ENCODE measurements around the gene BRPF1. TPM values are rescaled to one million over a fixed set of nuclear protein-coding genes. Genes with fewer than 3 reads are reported as not detected.

BRPF1 gene
- total RNA-seq, 6 experiments from 2014 or later = 3.5 to 5.4 (median 5.1) TPM

- Histone ChIP-seq H3K27ac (peak within 1 kb of the TSS; percentile 58 to 75 (median 68)), H3K4me1 (peaks cover 0 to 10% (median 3%) of the 10 kb centered on the region in 4 donors), H3K36me3 (peaks cover 0 to 43% (median 19%) of the 10 kb centered on the region in 4 donors), H3K27me3 (no peaks in the 10 kb centered on the region), H3K9me3 (no peaks in the 10 kb centered on the region), H3K4me3 (peak within 1 kb of the TSS; percentile 59 to 72 (median 61))
- intact Hi-C loops (cut with DNase I) = no loop called here
- DNase-seq = peak; percentile 98 to 99 (median 98)
- peak; percentile 56 for TF ChIP-seq POLR2A (IDR thresholded peaks at IDR 0.05)
- TF ChIP-seq, protein P1, sequence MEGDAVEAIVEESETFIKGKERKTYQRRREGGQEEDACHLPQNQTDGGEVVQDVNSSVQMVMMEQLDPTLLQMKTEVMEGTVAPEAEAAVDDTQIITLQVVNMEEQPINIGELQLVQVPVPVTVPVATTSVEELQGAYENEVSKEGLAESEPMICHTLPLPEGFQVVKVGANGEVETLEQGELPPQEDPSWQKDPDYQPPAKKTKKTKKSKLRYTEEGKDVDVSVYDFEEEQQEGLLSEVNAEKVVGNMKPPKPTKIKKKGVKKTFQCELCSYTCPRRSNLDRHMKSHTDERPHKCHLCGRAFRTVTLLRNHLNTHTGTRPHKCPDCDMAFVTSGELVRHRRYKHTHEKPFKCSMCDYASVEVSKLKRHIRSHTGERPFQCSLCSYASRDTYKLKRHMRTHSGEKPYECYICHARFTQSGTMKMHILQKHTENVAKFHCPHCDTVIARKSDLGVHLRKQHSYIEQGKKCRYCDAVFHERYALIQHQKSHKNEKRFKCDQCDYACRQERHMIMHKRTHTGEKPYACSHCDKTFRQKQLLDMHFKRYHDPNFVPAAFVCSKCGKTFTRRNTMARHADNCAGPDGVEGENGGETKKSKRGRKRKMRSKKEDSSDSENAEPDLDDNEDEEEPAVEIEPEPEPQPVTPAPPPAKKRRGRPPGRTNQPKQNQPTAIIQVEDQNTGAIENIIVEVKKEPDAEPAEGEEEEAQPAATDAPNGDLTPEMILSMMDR (IDR thresholded peaks at IDR 0.05) = peak in 2 of 4 donors; percentile 12 to 19
- WGBS (ENCODE audit: insufficient coverage, low coverage, low lambda C conversion rate, missing lambda C conversion rate) = 1% methylated on average over 31 of the region's 60 CpGs
- peak; percentile 94 to 97 (median 94) for ATAC-seq
These were observed 18.4 kb downstream of the BRPF1 start, which contains the start of gene OGG1 for GRCh38 chr3:9749645-9750555. TSS of gene OGG1 (plus strand) at chr3:9749952. CDS start at chr3:9750287, 335 bp downstream.

GRCh38 chr3:9750556-9751411 is 19.2 kb downstream of the BRPF1 start:
- TF ChIP-seq, protein P1 (IDR thresholded peaks at IDR 0.05) = no peak
- TF ChIP-seq POLR2A (IDR thresholded peaks at IDR 0.05) = no peak
- ATAC-seq = peak; percentile 25 to 47 (median 36)
- 24% methylated on average over 11 of the region's 17 CpGs for WGBS (ENCODE audit: insufficient coverage, low coverage, low lambda C conversion rate, missing lambda C conversion rate)
- Histone ChIP-seq H3K36me3 (peaks cover 0 to 38% (median 16%) of the 10 kb centered on the region in 4 donors), H3K4me3 (peak overlapping the region; percentile 59 to 72 (median 61)), H3K9me3 (no peaks in the 10 kb centered on the region), H3K27me3 (no peaks in the 10 kb centered on the region), H3K4me1 (peaks cover 0 to 10% (median 3%) of the 10 kb centered on the region in 4 donors), H3K27ac (peak overlapping the region; percentile 55 to 68 (median 58))
- peak in 1 of 3 donors; percentile 45 for DNase-seq
- intact Hi-C loops (cut with DNase I) = no loop called here

DNA sequence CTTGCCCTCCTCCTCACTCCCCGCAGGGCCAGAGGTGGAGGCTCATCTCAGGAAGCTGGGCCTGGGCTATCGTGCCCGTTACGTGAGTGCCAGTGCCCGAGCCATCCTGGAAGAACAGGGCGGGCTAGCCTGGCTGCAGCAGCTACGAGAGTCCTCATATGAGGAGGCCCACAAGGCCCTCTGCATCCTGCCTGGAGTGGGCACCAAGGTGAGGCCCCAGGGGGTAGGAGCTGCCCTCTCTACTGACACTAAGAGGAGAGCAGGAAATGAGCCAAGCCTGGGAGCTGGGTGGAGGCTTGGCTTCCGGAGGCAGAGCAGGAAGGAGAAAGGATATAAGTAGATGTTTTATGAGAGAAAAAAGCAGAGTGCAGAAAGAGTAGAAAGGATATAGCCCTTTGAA is 23.1 kb downstream of the BRPF1 start:
- no peaks in the 10 kb centered on the region for H3K27me3 ChIP-seq
- ATAC-seq = no peak
- H3K4me3 ChIP-seq = no peak overlapping the region
- H3K36me3 ChIP-seq = peaks cover 0 to 60% (median 23%) of the 10 kb centered on the region in 4 donors
- TF ChIP-seq, protein P1 (IDR thresholded peaks at IDR 0.05) = no peak
- TF ChIP-seq POLR2A (IDR thresholded peaks at IDR 0.05) = no peak
- intact Hi-C loops (cut with DNase I) = no loop called here
- peaks cover 0 to 7% (median 3%) of the 10 kb centered on the region in 4 donors for H3K4me1 ChIP-seq
- 33% methylated on average over 2 of the region's 8 CpGs for WGBS (ENCODE audit: insufficient coverage, low coverage, low lambda C conversion rate, missing lambda C conversion rate)
- DNase-seq = no peak
- H3K27ac ChIP-seq = peak overlapping the region in 1 of 3 donors; percentile 8
- no peaks in the 10 kb centered on the region for H3K9me3 ChIP-seq

GRCh38 chr3:9757427-9757826 is 25.9 kb downstream of the BRPF1 start:
- DNase-seq = no peak

More at GRCh38 chr3:9757427-9757826, 25.9 kb downstream of the BRPF1 start:
- Histone ChIP-seq H3K36me3 (peaks cover 0 to 46% (median 19%) of the 10 kb centered on the region in 4 donors), H3K27me3 (no peaks in the 10 kb centered on the region), H3K4me3 (no peak overlapping the region), H3K9me3 (no peaks in the 10 kb centered on the region), H3K4me1 (no peaks in the 10 kb centered on the region), H3K27ac (no peak overlapping the region)
- no CpG with 5 or more reads among the region's 13 CpGs for WGBS (ENCODE audit: insufficient coverage, low coverage, low lambda C conversion rate, missing lambda C conversion rate)
- intact Hi-C loops (cut with DNase I) = no loop called here
- peak in 1 of 4 donors; percentile 10 for ATAC-seq
- TF ChIP-seq POLR2A (IDR thresholded peaks at IDR 0.05) = no peak
- TF ChIP-seq, protein P1 (IDR thresholded peaks at IDR 0.05) = no peak

All from right lobe of liver (tissue), 6 donors.